Neural progenitor cell (in vitro differentiated cells): ENCODE data around the gene DNAJB12. TPM values are rescaled to one million over a fixed set of nuclear protein-coding genes. Genes with fewer than 3 reads are reported as not detected.

Experiments used
- DNase-seq: peaks from one replicate; pipeline ENCODE4 v3.0.0-alpha.2; 2016; ENCODE audit warnings: low spot score
- H2AFZ ChIP-seq: fragments of 200-600 bp; sonication (generic); replicated peaks from 2 replicates; pipeline ENCODE4 v1.6.1; 2016; ENCODE audit warnings: antibody characterized with exemption
- H3F3A ChIP-seq: fragments of 200-600 bp; sonication (generic); 2 replicates; pipeline ENCODE4 v1.6.1; 2016; ENCODE audit warnings: antibody characterized with exemption, low read depth
- H3K27ac ChIP-seq: fragments of 200-600 bp; sonication (generic); 2 replicates; pipeline ENCODE4 v1.5.1; 2016; ENCODE audit warnings: mild to moderate bottlenecking
- H3K27me3 ChIP-seq: fragments of 200-600 bp; sonication (generic); 2 replicates; pipeline ENCODE4 v1.6.1; 2016; ENCODE audit warnings: mild to moderate bottlenecking, moderate library complexity
- H3K36me3 ChIP-seq: fragments of 200-600 bp; sonication (generic); 2 replicates; pipeline ENCODE4 v1.5.1; 2016
- H3K4me1 ChIP-seq: fragments of 200-600 bp; sonication (generic); 2 replicates; pipeline ENCODE4 v1.6.1; 2016; ENCODE audit warnings: mixed run types
- H3K4me2 ChIP-seq: fragments of 200-600 bp; sonication (generic); 2 replicates; pipeline ENCODE4 v1.6.1; 2016
- H3K4me3 ChIP-seq: fragments of 200-600 bp; sonication (generic); 2 replicates; pipeline ENCODE4 v1.5.1; 2016
- H3K79me2 ChIP-seq: fragments of 200-600 bp; sonication (generic); 2 replicates; pipeline ENCODE4 v1.6.1; 2016; ENCODE audit warnings: low read depth
- H3K9ac ChIP-seq: fragments of 200-600 bp; sonication (generic); 2 replicates; pipeline ENCODE4 v1.6.1; 2016
- H3K9me3 ChIP-seq: fragments of 200-600 bp; sonication (generic); 2 replicates; pipeline ENCODE4 v1.5.1; 2016; ENCODE audit warnings: low read depth
- H4K20me1 ChIP-seq: fragments of 200-600 bp; sonication (generic); 2 replicates; pipeline ENCODE4 v1.6.1; 2016; ENCODE audit warnings: low read depth
- H3K27ac Mint-ChIP-seq: 3 replicates; pipeline ENCODE4 v1.8.0; 2021; ENCODE audit warnings: mixed read lengths
- H3K27me3 Mint-ChIP-seq: 2 replicates; pipeline ENCODE4 v1.8.0; 2022; ENCODE audit warnings: low read depth, mild to moderate bottlenecking, inconsistent platforms, moderate library complexity, mixed read lengths; ENCODE audit not compliant: insufficient read depth
- H3K36me3 Mint-ChIP-seq: 3 replicates; pipeline ENCODE4 v1.8.0; 2021; ENCODE audit warnings: mixed read lengths
- H3K4me1 Mint-ChIP-seq: 3 replicates; pipeline ENCODE4 v1.8.0; 2021; ENCODE audit warnings: mixed read lengths
- H3K4me3 Mint-ChIP-seq: 3 replicates; pipeline ENCODE4 v1.8.0; 2021; ENCODE audit warnings: mild to moderate bottlenecking, moderate library complexity, mixed read lengths
- H3K9me3 Mint-ChIP-seq: 3 replicates; pipeline ENCODE4 v1.8.0; 2020; ENCODE audit warnings: mixed read lengths
- CTCF ChIP-seq: fragments of 200-600 bp; sonication (generic); IDR thresholded peaks from 2 replicates; pipeline ENCODE4 v1.5.1; 2017; ENCODE audit warnings: antibody characterized with exemption, mild to moderate bottlenecking
- EZH2 ChIP-seq: fragments of 200-600 bp; sonication (generic); IDR thresholded peaks from 2 replicates; pipeline ENCODE4 v1.6.1; 2017; ENCODE audit warnings: antibody characterized with exemption, mild to moderate bottlenecking, moderate library complexity
- EZH2phosphoT487 ChIP-seq: fragments of 200-600 bp; sonication (generic); IDR thresholded peaks from 2 replicates; pipeline ENCODE4 v1.6.1; 2017; ENCODE audit warnings: antibody characterized with exemption
- total RNA-seq: library from RNA; depleted of rRNA; stranded (reverse); fragments of >200 nt; gene quantifications from 2 replicates; pipeline ENCODE4 v1.2.3, GENCODE V29; 2015; ENCODE audit warnings: low replicate concordance

DNAJB12 gene
- total RNA-seq, 1 donor from 2014 or later: 8.8 TPM

GRCh38 chr10:72379062-72379461 is 24.3 kb upstream of the DNAJB12 start:
- Histone ChIP-seq H3K79me2 (no peaks in the 10 kb centered on the region), H3K4me3 (peak overlapping the region; percentile 28), H3K27me3 (no peaks in the 10 kb centered on the region), H3K4me1 (peaks cover 41% of the 10 kb centered on the region), H4K20me1 (no peaks in the 10 kb centered on the region), H3K9ac (no peak overlapping the region), H3K27ac (peak overlapping the region; percentile 84), H2AFZ (no peak overlapping the region), H3K36me3 (no peaks in the 10 kb centered on the region), H3F3A (peaks cover 40% of the 10 kb centered on the region), H3K9me3 (no peaks in the 10 kb centered on the region), H3K4me2 (peak overlapping the region; percentile 69)
- Mint-ChIP-seq H3K9me3 (no peaks in the 10 kb centered on the region), H3K27me3 (no peaks in the 10 kb centered on the region), H3K4me1 (peaks cover 55% of the 10 kb centered on the region), H3K4me3 (no peak overlapping the region), H3K27ac (no peak overlapping the region), H3K36me3 (peaks cover 7% of the 10 kb centered on the region)
- DNase-seq: peak; percentile 62
- no peak for TF ChIP-seq CTCF
- no peak for TF ChIP-seq EZH2

- Histone ChIP-seq H3K9me3 (no peaks in the 10 kb centered on the region), H3K4me2 (no peak overlapping the region), H3K27ac (no peak overlapping the region), H3K36me3 (no peaks in the 10 kb centered on the region), H3F3A (peaks cover 31% of the 10 kb centered on the region), H3K9ac (no peak overlapping the region), H3K4me3 (no peak overlapping the region), H3K4me1 (peaks cover 30% of the 10 kb centered on the region), H2AFZ (no peak overlapping the region), H3K27me3 (no peaks in the 10 kb centered on the region), H3K79me2 (no peaks in the 10 kb centered on the region), H4K20me1 (no peaks in the 10 kb centered on the region)
- no peak for TF ChIP-seq CTCF
- TF ChIP-seq EZH2: no peak
- TF ChIP-seq EZH2phosphoT487: no peak
- H3K4me1 Mint-ChIP-seq: peaks cover 43% of the 10 kb centered on the region
- H3K36me3 Mint-ChIP-seq: peaks cover 7% of the 10 kb centered on the region
- no peaks in the 10 kb centered on the region for H3K9me3 Mint-ChIP-seq
- H3K27me3 Mint-ChIP-seq: peaks cover 2% of the 10 kb centered on the region
- no peak overlapping the region for H3K4me3 Mint-ChIP-seq
- DNase-seq: peak; percentile 51
- no peak overlapping the region for H3K27ac Mint-ChIP-seq
Observed at GRCh38 chr10:72375585-72375984, 20.9 kb upstream of the DNAJB12 start.

- Mint-ChIP-seq H3K4me1 (peaks cover 39% of the 10 kb centered on the region), H3K27ac (peak overlapping the region; percentile 11), H3K27me3 (peaks cover 2% of the 10 kb centered on the region), H3K36me3 (peaks cover 7% of the 10 kb centered on the region), H3K9me3 (no peaks in the 10 kb centered on the region), H3K4me3 (no peak overlapping the region)
- H3K79me2 ChIP-seq: no peaks in the 10 kb centered on the region
- peak; percentile 50 for DNase-seq
- no peak overlapping the region for H3K4me2 ChIP-seq
- TF ChIP-seq EZH2phosphoT487: no peak
- H3K9ac ChIP-seq: no peak overlapping the region
- H2AFZ ChIP-seq: no peak overlapping the region
- peaks cover 26% of the 10 kb centered on the region for H3F3A ChIP-seq
- H3K4me1 ChIP-seq: peaks cover 26% of the 10 kb centered on the region
- no peaks in the 10 kb centered on the region for H3K36me3 ChIP-seq
- no peaks in the 10 kb centered on the region for H4K20me1 ChIP-seq
- H3K9me3 ChIP-seq: no peaks in the 10 kb centered on the region
- no peak overlapping the region for H3K4me3 ChIP-seq
- H3K27me3 ChIP-seq: no peaks in the 10 kb centered on the region
- H3K27ac ChIP-seq: no peak overlapping the region
Observed at GRCh38 chr10:72375173-72375572, 20.5 kb upstream of the DNAJB12 start.

GRCh38 chr10:72370201-72370722 is 15.5 kb upstream of the DNAJB12 start:
- peaks cover 10% of the 10 kb centered on the region for H3K4me1 Mint-ChIP-seq
- no peaks in the 10 kb centered on the region for H3K36me3 ChIP-seq
- no peaks in the 10 kb centered on the region for H3K79me2 ChIP-seq
- TF ChIP-seq CTCF: no peak
- TF ChIP-seq EZH2: no peak
- no peak overlapping the region for H2AFZ ChIP-seq
- H3K9ac ChIP-seq: no peak overlapping the region
- no peak overlapping the region for H3K4me3 Mint-ChIP-seq
- H3K36me3 Mint-ChIP-seq: peaks cover 10% of the 10 kb centered on the region
- H3F3A ChIP-seq: no peaks in the 10 kb centered on the region
- H3K4me2 ChIP-seq: no peak overlapping the region
- no peaks in the 10 kb centered on the region for H3K27me3 ChIP-seq
- no peak overlapping the region for H3K27ac Mint-ChIP-seq
- peaks cover 8% of the 10 kb centered on the region for H3K27me3 Mint-ChIP-seq
- no peak for DNase-seq
- no peaks in the 10 kb centered on the region for H3K9me3 Mint-ChIP-seq
- no peak overlapping the region for H3K4me3 ChIP-seq
- no peaks in the 10 kb centered on the region for H4K20me1 ChIP-seq
- no peaks in the 10 kb centered on the region for H3K9me3 ChIP-seq
- H3K27ac ChIP-seq: no peak overlapping the region
- H3K4me1 ChIP-seq: peaks cover under 1% of the 10 kb centered on the region
